Central memory CD8-positive, alpha-beta T cell (primary cell): ENCODE data around the gene GOLGA8T.
"Not testable (repeated sequence)": the region's sequence is repeated elsewhere in the genome, so short reads cannot be mapped to it uniquely, and the experiment has no call there.

Experiments
- ATAC-seq: fragments of 150-1000 bp; cut with Tn5 transposase; replicated peaks from 2 replicates; pipeline ENCODE4 v1.10.0; 2022; ENCODE audit warnings: mild to moderate bottlenecking, moderate FRiP score, moderate number of reproducible peaks; ENCODE audit not compliant: poor library complexity, severe bottlenecking; ENCODE audit errors: extremely low read depth
- DNase-seq, 2 donors: peaks; one replicate each; pipeline ENCODE4 v3.0.0; 2021; ENCODE audit warnings: low spot score in 2 of 2
- H3K27ac Mint-ChIP-seq: one replicate; pipeline ENCODE4 v1.8.0; 2022; ENCODE audit warnings: low read depth, mild to moderate bottlenecking, moderate library complexity, mixed read lengths
- H3K27me3 Mint-ChIP-seq: one replicate; pipeline ENCODE4 v1.8.0; 2022; ENCODE audit warnings: mixed read lengths
- H3K36me3 Mint-ChIP-seq: one replicate; pipeline ENCODE4 v1.8.0; 2022; ENCODE audit warnings: mild to moderate bottlenecking, moderate library complexity, mixed read lengths; ENCODE audit not compliant: insufficient read depth
- H3K4me1 Mint-ChIP-seq: one replicate; pipeline ENCODE4 v1.8.0; 2022; ENCODE audit warnings: mixed read lengths
- H3K4me3 Mint-ChIP-seq: one replicate; pipeline ENCODE4 v1.8.0; 2022; ENCODE audit warnings: mild to moderate bottlenecking, moderate library complexity, mixed read lengths
- H3K9me3 Mint-ChIP-seq: one replicate; pipeline ENCODE4 v1.8.0; 2022; ENCODE audit warnings: mixed read lengths

The GOLGA8T gene

GRCh38 chr15:30134751-30135150, at the start of gene GOLGA8T:
GOLGA8T (plus strand) TSS chr15:30135051; CDS start chr15:30135149, 98 bp downstream.
- not testable (repeated sequence) for H3K9me3 Mint-ChIP-seq, H3K27me3 Mint-ChIP-seq, H3K4me1 Mint-ChIP-seq, H3K36me3 Mint-ChIP-seq, H3K4me3 Mint-ChIP-seq, ATAC-seq, DNase-seq, H3K27ac Mint-ChIP-seq

GRCh38 chr15:30097827-30098226, 37.0 kb upstream of the GOLGA8T start:
- not testable (repeated sequence) for H3K9me3 Mint-ChIP-seq, DNase-seq, H3K27ac Mint-ChIP-seq, H3K36me3 Mint-ChIP-seq, H3K4me3 Mint-ChIP-seq, H3K27me3 Mint-ChIP-seq, H3K4me1 Mint-ChIP-seq
- ATAC-seq = peak; percentile 82

- H3K27ac Mint-ChIP-seq, DNase-seq, H3K4me1 Mint-ChIP-seq, H3K4me3 Mint-ChIP-seq, ATAC-seq, H3K27me3 Mint-ChIP-seq, H3K9me3 Mint-ChIP-seq, H3K36me3 Mint-ChIP-seq: not testable (repeated sequence)
Measured at GRCh38 chr15:30102890-30103289, 32.0 kb upstream of the GOLGA8T start.

- DNase-seq, H3K4me1 Mint-ChIP-seq, H3K27ac Mint-ChIP-seq, H3K4me3 Mint-ChIP-seq, H3K36me3 Mint-ChIP-seq, H3K9me3 Mint-ChIP-seq, H3K27me3 Mint-ChIP-seq: not testable (repeated sequence)
- ATAC-seq = peak; percentile 52
Measured at GRCh38 chr15:30103941-30104507, 30.8 kb upstream of the GOLGA8T start.

GRCh38 chr15:30110591-30110990, 24.3 kb upstream of the GOLGA8T start:
- not testable (repeated sequence) for ATAC-seq, H3K4me1 Mint-ChIP-seq, H3K27ac Mint-ChIP-seq, DNase-seq, H3K36me3 Mint-ChIP-seq, H3K27me3 Mint-ChIP-seq, H3K4me3 Mint-ChIP-seq, H3K9me3 Mint-ChIP-seq

- not testable (repeated sequence) for DNase-seq, H3K36me3 Mint-ChIP-seq, H3K27ac Mint-ChIP-seq, H3K4me1 Mint-ChIP-seq, H3K4me3 Mint-ChIP-seq, ATAC-seq, H3K9me3 Mint-ChIP-seq, H3K27me3 Mint-ChIP-seq
Measured at GRCh38 chr15:30130066-30130465, 4.8 kb upstream of the GOLGA8T start.

- H3K9me3 Mint-ChIP-seq, H3K36me3 Mint-ChIP-seq, ATAC-seq, DNase-seq, H3K4me1 Mint-ChIP-seq, H3K4me3 Mint-ChIP-seq, H3K27me3 Mint-ChIP-seq, H3K27ac Mint-ChIP-seq: not testable (repeated sequence)
Measured at GRCh38 chr15:30143246-30143645, 8.4 kb downstream of the GOLGA8T start.

GRCh38 chr15:30149891-30150290, 15.0 kb downstream of the GOLGA8T start:
- not testable (repeated sequence) for H3K27ac Mint-ChIP-seq, H3K4me1 Mint-ChIP-seq, H3K27me3 Mint-ChIP-seq, H3K36me3 Mint-ChIP-seq, H3K9me3 Mint-ChIP-seq, DNase-seq, H3K4me3 Mint-ChIP-seq
- ATAC-seq = peak; percentile 40

- H3K27ac Mint-ChIP-seq = not testable (repeated sequence)
Measured at GRCh38 chr15:30162479-30163357, 27.9 kb downstream of the GOLGA8T start.

GRCh38 chr15:30163759-30164158, 28.9 kb downstream of the GOLGA8T start:
- ATAC-seq = peak; percentile 15
- not testable (repeated sequence) for H3K9me3 Mint-ChIP-seq, H3K27me3 Mint-ChIP-seq, H3K27ac Mint-ChIP-seq, H3K36me3 Mint-ChIP-seq, H3K4me3 Mint-ChIP-seq, DNase-seq, H3K4me1 Mint-ChIP-seq

More at GRCh38 chr15:30162479-30163357, 27.9 kb downstream of the GOLGA8T start:
- not testable (repeated sequence) for H3K27me3 Mint-ChIP-seq, H3K9me3 Mint-ChIP-seq, H3K4me3 Mint-ChIP-seq, H3K36me3 Mint-ChIP-seq, ATAC-seq, DNase-seq, H3K4me1 Mint-ChIP-seq

- H3K4me1 Mint-ChIP-seq, H3K27me3 Mint-ChIP-seq, H3K27ac Mint-ChIP-seq, H3K36me3 Mint-ChIP-seq, H3K9me3 Mint-ChIP-seq, DNase-seq, H3K4me3 Mint-ChIP-seq: not testable (repeated sequence)
- peak; percentile 72 for ATAC-seq
Measured at GRCh38 chr15:30164257-30164656, 29.4 kb downstream of the GOLGA8T start.

GRCh38 chr15:30167403-30167802, 32.6 kb downstream of the GOLGA8T start:
- not testable (repeated sequence) for ATAC-seq, H3K36me3 Mint-ChIP-seq, H3K4me3 Mint-ChIP-seq, H3K9me3 Mint-ChIP-seq, H3K27ac Mint-ChIP-seq, H3K4me1 Mint-ChIP-seq, H3K27me3 Mint-ChIP-seq, DNase-seq

- H3K36me3 Mint-ChIP-seq, H3K4me3 Mint-ChIP-seq, H3K27ac Mint-ChIP-seq, ATAC-seq, DNase-seq, H3K4me1 Mint-ChIP-seq, H3K9me3 Mint-ChIP-seq, H3K27me3 Mint-ChIP-seq: not testable (repeated sequence)
Measured at GRCh38 chr15:30167886-30168285, 33.0 kb downstream of the GOLGA8T start.
